HG03175 (cell line): ENCODE measurements around the gene ALDH9A1.
"Not testable (repeated sequence)": the region's sequence is repeated elsewhere in the genome, so short reads cannot be mapped to it uniquely, and the experiment has no call there.

ENCODE experiments used
- ATAC-seq: cut with Tn5 transposase; IDR thresholded peaks from one replicate; pipeline ENCODE4 v1.9.1; 2021; ENCODE audit warnings: mild to moderate bottlenecking, moderate library complexity; ENCODE audit not compliant: unreplicated experiment

ALDH9A1 gene

DNA sequence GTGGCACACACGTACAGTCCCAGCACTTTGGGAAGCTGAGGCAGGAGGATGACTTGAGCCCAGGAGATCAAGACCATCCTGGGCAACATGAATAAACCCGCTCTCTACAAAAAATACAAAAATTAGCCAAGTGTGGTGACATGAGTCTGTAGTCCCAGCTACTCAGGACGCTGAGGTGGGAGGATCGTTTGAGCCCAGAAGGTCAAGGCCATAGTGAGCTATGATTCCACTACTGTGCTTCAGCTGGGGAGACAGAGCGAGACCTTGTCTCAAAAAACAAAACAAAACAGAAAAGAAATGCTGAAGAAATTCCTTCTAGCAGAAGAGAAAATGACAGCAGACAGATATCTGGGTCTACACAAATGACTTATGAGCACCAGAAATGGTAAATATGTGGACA is 10.3 kb downstream of the ALDH9A1 start:
- ATAC-seq = no peak

DNA sequence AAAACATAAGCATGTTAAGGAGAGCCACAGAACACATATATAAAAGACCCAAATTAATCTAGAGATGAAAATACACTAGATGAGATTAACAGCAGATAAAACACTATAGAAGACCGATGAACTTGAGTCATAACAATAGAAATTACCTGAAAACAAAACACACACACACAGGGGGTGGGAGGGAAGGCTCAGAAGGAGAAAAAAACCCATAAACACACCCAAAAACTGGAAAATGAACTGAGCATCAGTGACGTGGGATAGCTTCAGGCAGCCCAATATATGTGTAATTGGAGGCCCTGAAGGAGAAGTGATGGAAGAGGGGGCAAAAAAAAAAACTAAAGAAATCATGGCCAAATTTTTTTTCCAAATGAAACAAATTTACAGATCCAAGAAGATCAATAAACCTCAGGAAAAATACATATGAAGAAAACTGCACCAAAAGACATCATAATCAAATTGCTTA is 11.4 kb downstream of the ALDH9A1 start:
- ATAC-seq = peak; percentile 56

DNA sequence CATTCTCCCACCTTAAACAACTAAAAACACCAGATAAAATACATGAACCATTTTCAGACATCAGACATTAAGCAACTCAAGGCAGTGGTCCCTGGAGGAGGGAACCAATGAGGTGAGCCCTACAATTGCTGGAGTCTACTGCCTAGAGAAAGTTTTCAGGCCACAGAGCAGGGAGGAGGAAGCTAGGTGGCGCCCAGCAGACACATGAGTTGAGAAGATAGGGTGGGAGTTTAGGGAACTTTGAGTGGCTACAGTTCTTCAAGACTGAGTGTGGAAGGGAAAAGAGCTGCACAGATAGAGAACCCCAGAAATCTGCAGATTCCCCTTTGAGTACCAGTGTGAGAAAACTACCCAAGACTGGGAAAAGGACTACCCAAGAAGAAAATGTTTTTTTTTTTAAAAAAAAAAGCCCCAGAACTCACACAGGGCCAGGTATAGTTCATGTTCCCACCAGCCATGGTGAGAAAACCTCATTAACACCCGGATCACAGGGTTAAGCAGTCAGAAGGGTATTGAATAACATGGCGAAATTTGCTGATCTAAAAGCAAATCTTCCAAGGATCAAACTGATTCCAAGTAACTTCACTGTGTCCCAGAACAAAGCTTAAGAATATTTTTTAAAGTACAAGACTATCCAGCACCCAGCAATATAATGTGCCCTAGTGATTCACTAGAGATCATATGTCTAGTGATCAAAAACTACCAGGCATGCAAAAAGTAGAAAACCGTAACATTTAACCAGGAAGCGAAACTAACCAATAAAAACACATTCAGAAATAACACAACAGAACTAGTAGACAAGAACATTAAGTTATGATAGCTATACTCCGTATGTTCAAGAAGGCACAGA is 12.0 kb downstream of the ALDH9A1 start:
- peak; percentile 79 for ATAC-seq

DNA sequence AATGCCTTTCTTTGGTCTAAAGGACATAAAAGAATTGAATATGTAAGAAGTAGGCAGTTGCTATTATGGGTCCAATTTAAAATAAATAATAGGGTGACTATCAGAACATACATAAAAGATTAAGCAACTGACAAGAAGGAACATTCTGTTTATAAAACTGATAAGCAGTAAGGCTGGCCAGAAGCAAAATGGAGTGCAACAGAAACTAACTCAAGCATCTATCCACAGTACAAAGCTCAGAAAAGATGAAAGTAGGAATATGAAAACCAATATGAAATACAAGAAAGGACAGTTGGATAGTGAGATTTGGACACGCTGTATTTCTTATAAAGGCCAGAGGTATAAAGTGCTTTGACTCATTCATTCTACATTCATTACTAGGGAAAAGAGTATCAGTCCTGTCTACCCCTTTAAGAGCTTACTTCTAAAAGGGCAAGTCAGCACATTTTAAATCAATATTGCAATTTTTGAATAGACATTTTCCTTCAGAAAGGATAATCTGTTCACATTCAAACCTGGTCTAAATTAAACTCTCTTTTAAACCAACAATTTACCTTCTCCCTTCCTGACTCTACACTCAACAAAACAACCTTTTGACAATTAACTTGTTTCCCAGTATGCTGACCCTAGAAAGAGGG is 14.4 kb downstream of the ALDH9A1 start:
- no peak for ATAC-seq

DNA sequence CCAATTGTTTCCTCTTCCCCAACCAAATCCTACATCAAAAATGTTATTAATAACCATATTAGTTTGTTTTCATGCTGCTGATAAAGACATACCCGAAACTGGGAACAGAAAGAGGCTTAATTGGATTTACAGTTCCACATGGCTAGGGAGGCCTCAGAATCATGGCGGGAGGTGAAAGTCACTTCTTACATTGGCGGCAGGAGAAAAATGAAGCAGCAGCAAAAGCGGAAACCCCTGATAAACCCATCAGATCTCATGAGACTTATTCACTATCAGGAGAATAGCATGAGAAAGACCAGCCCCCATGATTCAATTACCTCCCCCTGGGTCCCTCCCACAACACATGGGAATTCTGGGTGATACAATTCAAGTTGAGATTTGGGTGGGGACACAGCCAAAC is 17.6 kb downstream of the ALDH9A1 start:
- ATAC-seq = not testable (repeated sequence)

DNA sequence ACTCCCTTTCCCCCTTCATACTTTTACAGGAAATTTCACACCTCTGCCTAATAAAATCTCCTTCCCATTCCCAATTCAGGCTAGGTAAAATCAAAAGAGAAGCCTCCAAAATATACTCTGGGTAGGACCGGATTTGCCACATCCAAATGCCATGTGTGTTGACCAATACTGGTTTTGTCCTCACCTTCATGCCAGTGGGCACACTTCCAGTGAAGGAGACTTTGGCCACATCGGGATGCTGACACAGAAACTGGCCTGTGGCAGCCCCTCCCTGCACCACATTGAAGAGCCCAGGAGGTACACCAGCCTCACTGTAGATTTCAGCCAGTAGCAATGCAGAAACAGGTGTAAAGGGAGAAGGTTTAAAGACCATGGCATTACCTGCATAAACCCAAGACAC is 18.1 kb downstream of the ALDH9A1 start:
- ATAC-seq = no peak

DNA sequence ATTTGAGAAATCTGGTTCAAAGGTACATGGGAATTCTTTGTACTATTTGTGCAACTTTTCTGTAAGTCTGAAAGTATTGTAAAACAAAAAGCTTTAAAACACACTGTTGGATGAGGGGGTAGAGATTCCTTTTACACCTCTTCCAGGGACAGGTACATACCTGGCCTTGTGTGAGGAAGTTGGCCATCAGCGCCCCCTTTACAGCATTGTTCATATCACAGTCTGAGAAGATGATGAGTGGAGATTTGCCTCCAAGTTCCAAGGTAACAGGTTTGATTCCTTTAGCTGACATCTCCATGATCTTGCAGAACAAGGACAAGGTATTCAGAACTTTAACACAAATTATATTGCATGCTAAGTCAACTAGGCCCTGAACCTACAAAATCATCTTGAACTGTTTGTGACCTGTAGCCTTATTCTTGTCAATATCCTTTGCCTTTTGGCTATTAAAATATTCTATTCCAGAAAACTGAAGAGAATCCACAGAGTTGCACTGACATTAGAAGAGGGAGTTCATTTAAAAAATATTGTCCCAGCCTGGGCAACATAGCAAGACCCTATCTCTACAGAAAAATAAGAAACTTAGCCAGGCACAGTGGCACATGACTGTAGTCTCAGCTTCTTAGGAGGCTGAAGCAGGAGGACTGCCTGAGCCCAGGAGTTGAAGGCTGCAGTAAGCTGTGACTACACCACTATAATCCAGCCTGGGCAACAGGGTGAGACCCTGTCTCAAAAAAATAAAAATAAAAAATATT is 18.9 kb downstream of the ALDH9A1 start:
- no peak for ATAC-seq

DNA sequence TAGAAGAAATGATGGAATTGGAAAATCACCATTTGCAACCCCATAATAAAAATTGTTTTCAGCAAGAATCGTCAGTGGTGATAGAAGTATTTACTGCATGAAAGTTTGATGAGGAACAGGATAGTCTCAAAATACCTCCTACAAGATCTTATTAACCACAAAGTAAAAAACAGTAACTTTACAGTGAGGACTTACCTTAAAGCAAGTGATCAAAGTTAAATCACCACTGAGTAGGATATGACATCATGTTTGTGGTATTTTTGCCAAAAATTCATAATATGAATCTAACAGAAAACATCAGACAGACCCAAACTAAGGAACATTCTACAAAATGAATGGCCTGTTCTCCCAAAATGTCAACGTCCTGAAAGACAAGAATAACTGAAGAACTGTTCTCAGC is 19.9 kb downstream of the ALDH9A1 start:
- ATAC-seq = no peak

DNA sequence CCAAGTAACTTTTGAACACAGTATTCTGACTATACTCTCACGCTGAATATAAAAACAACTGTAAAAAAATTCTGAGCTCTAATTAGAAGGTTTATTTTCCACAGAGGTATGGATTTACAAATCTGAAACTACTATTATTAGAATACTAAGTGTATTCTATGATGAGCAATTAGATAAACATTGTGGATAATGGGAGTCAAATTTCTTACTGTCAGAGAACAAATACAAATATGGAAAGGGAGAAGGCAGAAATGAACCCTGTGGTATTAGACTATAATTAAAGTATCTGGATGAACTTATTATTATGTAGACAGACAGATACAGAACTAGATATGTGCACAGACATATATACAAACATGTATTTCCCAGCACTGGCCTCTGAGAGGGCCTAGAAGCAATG is 22.6 kb downstream of the ALDH9A1 start:
- no peak for ATAC-seq

DNA sequence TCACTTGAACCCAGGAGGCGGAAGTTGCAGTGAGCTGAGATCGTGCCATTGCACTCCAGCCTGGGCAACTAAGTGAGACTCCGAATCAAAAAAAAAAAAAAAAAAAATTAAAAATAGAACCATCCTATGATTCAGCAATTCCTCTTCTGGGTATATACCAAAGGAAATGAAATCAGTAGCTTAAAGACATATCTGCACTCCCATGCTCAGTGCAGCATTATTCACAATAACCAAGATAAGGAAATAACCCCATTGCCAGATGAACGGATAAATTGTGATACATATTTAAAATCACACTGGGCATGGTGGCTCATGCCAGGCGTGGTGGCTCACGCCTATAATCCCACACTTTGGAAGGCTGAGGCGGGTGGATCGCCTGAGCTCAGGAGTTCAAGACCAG is 23.8 kb downstream of the ALDH9A1 start:
- ATAC-seq = no peak

DNA sequence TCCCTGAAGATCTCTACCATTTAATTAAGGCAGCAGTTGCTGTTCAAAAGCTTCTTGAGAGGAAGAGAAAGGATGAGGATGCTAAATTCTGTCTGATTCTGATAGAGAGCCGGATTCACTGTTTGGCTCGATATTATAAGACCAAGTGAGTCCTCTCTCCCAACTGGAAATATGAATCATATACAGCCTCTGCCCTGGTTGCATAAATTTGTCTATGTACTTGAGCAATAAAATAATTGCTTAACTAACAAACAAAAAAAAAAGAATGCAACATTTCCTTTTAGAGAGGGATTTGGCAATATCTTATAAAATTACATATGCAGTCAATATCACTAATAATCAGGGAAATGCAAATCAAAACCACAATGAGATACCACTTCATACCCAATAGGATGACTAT is 26.8 kb downstream of the ALDH9A1 start:
- no peak for ATAC-seq

DNA sequence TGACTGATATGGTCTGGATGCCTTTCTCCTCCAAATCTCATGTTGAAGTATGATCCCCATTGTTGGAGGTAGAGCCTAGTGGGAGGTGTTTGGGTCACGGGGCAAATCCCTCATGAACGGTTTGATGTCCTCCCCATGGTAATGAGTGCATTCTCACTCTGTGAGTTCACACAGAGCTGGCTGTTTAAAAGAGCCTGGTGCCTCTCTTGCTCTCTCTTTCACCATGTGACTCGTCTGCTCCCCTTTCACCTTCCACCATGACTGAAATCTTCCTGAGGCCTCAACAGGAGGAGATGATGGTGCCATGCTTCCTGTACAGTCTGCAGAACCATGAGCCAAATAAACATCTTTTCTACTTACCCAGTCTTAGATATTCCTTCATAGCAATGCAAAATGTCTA is 30.2 kb downstream of the ALDH9A1 start:
- ATAC-seq = no peak

DNA sequence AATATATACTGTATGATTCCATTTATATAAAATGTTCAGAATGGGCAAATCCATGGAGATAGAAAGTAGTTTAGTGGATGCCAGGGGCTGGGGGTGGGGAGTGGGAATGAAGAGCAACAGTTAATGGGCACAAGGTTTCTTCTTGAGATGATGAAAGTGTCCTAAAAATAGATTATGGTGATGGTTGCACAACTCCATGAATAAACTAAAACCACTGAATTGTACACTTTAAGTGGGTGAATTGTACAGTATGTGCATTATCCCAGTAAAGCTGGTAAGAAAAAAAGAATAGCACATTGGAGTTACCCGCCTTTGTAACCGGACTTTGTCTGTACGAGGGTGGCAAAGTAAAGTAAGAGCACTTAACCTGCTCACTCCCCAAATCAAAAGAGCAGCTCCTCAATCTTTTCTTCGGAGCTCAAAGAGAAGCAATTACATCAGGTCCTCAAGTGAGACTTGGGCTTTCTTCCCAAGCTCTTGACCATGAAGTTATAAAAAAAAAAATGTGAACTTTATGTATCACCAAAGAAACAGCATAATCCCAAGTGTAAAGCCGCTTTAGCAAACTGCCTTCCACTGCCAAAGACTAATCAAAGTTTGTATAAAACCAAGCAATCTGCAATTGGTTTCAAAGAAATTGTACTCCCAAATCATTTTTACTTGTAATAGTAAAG is 32.1 kb downstream of the ALDH9A1 start:
- no peak for ATAC-seq

DNA sequence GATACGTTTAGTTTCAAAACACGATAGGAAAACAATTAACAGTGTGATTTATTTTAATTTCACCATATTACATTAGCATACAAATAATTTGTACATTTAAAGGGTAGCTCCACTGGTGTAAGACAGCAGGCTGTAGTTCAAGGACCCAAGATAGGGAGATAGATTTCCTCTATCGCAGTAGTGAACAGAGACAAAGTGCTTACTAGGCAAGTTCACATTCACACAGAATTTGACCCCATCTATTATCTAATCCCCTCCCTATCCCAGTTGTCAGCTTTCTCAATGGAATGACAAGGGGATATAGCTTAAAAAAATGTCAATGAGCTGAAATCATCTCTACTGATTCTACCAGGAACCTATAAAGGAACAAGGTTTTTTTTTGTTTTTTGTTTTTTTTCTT is 36.2 kb downstream of the ALDH9A1 start:
- ATAC-seq = no peak

DNA sequence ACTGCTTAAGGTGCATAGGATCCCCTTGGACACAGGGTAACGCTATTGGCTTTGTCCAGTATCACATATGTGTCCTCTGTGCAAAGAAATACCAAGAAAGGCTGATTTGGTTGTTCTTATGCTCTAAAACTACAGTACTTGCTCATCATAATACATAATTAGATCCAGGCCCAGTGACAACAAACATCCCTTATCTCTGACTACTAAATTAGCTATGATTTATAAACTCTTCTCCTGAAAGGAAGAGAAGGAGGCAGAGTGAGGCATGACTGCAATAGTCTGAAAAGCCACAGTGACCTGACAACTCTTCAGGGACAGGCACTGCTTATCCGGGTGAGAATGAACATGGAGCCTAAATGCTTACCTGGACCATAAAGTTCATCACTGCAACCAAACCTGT is 36.7 kb downstream of the ALDH9A1 start:
- no peak for ATAC-seq

DNA sequence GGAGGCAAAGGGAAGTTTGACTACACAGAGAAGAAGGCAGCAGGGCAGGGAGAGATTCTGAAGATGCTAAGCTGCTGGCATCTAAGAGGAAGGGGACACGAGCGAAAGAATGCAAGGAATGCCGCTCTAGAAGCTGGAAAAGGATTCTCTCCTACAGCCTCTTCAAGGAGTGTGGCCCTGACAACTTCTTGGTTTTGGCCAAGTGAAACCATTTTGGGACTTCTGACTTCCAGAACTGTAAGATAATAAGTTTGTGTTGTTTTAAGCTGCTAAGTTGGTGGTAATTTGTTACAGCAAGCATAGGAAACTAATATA is 38.8 kb downstream of the ALDH9A1 start:
- ATAC-seq = no peak

DNA sequence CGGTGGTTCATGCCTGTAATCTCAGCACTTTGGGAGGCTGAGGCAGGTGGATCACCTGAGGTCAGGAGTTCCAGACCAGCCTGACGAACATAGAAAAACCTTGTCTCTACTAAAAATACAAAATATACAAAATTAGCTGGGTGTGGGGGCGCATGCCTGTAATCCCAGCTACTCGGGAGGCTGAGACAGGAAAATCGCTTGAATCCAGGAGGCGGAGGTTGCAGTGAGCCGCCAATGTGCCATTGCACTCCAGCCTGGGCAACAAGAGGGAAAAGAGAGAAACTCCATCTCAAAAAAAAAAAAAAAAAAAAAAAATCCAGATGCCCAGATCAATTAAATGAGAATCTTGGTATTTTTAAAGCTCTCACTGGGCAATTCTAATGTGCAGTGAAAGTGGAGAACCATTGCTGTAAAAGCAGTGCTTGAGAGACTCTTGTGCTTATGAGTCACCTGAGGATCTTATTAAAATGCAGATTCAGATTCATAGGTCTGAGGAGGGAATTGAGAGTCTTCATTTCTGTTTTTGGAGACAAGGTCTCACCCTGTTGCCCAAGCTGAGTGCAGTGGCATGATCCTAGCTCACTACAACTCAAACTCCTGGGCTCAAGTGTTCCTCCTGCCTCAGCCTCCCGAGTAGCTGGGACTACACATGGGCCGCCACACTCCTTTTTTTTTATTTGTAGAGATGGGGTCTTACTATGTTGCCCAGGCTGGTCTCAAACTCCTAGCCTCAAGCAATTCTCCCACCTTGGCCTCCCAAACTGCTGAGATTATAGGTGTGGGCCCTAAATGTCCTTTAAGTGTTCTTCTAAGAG is 39.4 kb downstream of the ALDH9A1 start:
- ATAC-seq = not testable (repeated sequence)

DNA sequence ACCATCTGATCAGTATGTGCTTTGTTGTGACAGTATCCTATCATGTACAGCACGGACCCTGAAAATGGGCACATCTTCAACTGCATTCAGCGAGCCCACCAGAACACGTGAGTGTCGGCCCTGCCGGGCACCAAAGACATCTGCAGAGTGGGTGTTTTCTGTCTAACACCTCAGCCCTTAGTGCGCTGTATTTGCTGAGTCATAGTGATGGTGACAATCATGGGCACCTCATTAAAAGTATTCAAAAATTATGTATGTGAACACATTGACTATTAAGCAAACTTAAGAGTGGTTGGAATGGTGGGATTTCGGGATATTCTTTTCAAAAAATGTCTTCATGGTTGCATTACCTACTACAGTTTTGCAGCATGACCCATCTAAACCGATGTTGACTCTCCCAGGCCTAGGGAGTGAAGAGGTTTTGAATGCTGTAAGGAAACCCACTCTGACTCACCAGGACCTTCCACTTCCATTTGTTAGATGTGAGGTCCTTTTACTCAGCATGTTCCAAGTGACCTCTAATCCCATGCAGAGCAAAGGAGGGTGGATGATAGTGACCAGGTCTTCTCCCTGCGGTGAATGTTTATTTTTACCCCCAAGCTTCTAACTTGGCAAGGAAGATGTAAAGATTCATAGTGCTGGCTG is 47.3 kb downstream of the ALDH9A1 start:
- ATAC-seq = no peak

DNA sequence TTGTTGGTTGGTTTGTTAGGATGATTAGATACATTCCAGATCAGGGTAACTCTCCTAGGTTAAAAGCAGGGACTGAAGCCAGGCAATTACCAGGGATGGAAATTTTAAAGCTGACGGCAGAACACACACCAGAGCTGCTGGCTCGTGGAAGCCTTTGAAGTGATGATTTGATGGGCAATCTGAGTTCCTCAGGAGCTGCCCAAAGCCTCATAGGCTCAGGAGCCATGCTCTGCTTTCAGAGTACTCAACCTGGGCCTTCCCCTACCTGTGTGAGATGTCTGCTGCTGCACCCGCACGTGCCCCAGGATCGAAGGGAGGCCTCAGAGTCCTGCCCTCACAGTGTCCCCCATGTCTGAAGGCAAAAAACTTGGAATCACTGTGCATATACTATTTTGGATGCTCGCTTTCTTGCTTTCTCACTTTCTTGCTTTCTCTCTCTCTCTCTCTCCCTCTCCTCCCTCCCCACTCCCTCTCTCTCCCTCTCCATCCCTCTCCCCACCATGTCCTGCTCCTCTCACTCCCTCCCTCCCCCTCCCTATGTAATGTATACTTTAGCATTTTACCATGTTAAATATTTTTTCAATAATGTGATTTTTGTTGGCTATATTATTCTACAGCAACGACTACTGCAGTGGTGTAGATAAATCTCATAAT is 49.3 kb downstream of the ALDH9A1 start:
- ATAC-seq = no peak

DNA sequence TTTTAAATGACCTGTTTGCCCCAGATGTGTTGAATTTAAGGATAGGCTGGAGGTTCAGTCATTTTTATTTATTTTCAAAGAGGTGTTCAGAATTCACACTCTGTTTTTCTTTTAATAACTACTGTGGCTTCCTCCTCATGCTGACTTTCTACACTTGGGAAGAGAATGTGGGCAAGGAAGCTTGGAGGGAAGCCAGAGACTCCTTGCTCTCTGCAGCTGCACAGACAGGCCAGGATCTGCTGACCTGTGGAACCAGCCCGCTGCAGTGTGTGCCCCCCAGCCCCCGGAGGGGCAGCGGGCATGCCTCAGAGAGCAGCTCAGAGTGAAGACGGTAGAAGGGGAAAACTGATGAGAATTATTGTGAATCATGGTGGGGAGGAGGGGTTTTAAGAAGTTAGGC is 50.4 kb downstream of the ALDH9A1 start:
- ATAC-seq = no peak
